AG10803 (cell line): ENCODE measurements around the gene PARD3.
"Not testable (repeated sequence)": the region's sequence is repeated elsewhere in the genome, so short reads cannot be mapped to it uniquely, and the experiment has no call there.

Experiments used
- DNase-seq: peaks from one replicate; pipeline ENCODE4 v3.0.0; 2010; ENCODE audit warnings: low read depth
- H3K4me3 ChIP-seq: 2 replicates; pipeline ENCODE4 v1.5.1; 2011; ENCODE audit warnings: mild to moderate bottlenecking, low read length, control low read depth
- TF ChIP-seq, protein P1 (sequence below): conservative IDR thresholded peaks from 2 replicates; pipeline ENCODE4 v1.5.1; 2011; ENCODE audit warnings: mild to moderate bottlenecking, low read length, control low read depth, inconsistent platforms

The PARD3 gene

GRCh38 chr10:34759837-34760215 is 55.3 kb downstream of the PARD3 start:
- DNase-seq = no peak
- TF ChIP-seq, protein P1, sequence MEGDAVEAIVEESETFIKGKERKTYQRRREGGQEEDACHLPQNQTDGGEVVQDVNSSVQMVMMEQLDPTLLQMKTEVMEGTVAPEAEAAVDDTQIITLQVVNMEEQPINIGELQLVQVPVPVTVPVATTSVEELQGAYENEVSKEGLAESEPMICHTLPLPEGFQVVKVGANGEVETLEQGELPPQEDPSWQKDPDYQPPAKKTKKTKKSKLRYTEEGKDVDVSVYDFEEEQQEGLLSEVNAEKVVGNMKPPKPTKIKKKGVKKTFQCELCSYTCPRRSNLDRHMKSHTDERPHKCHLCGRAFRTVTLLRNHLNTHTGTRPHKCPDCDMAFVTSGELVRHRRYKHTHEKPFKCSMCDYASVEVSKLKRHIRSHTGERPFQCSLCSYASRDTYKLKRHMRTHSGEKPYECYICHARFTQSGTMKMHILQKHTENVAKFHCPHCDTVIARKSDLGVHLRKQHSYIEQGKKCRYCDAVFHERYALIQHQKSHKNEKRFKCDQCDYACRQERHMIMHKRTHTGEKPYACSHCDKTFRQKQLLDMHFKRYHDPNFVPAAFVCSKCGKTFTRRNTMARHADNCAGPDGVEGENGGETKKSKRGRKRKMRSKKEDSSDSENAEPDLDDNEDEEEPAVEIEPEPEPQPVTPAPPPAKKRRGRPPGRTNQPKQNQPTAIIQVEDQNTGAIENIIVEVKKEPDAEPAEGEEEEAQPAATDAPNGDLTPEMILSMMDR = no peak
- H3K4me3 ChIP-seq = no peak overlapping the region

DNA sequence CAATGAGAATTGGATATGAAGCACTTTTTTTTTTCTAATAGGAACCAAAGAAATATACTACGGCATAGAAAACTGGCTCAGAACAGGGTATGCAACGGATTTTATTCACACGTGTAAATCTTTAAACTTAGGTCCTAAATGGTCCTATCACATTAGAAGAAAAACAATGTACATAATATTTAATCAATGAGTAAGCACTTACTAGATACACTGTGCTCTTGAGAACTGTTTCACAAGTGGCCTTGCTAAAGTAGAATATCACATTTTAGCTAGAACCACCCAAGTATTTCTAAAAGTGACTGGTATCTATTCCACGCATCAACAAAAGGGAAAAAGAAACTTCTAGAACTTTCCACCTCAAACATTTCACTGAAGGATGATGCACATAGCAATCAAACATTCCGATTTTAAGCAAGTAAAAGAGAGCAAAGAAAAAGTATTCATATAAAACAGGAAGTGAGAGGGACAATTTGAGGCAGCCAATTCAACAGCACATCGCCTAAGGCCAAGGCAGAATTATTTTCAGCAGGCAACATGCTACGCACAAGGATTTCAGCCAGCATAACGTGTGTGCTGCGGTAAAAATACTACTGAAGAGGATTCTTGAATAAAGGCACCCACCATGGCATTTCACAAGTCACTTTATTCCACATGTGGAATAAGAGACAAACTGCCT is 55.8 kb downstream of the PARD3 start:
- H3K4me3 ChIP-seq = no peak overlapping the region
- TF ChIP-seq, protein P1 = no peak
- DNase-seq = no peak

DNA sequence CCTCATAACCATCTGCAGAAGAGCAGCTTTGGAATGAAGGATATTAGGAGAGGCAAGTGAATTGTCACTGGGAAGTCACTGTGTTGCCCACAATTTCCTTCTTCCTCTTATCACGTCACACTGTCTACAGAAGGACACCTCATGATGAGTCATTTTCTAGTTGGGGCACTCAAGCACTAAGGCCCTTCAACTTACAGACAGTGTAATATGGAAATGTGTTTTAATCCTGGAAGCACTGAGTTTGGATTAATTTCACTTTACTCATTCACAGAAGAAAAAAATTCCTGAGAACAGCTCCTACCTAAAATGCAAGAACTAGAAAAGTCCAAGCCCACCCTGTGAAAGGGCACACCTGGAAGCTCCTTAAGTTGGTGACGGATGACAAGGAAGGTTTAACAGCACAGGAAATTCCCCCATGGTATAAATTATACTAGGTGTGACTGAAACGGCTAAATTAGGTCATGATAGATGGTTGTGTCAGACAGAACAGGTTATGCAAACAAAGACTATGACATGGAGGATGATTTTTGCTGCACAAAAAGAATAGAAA is 56.6 kb downstream of the PARD3 start:
- H3K4me3 ChIP-seq = no peak overlapping the region
- TF ChIP-seq, protein P1 = no peak
- peak; percentile 83 for DNase-seq

- no peak overlapping the region for H3K4me3 ChIP-seq
- TF ChIP-seq, protein P1 = no peak
- no peak for DNase-seq
Measured at GRCh38 chr10:34757933-34758332, 57.2 kb downstream of the PARD3 start.

DNA sequence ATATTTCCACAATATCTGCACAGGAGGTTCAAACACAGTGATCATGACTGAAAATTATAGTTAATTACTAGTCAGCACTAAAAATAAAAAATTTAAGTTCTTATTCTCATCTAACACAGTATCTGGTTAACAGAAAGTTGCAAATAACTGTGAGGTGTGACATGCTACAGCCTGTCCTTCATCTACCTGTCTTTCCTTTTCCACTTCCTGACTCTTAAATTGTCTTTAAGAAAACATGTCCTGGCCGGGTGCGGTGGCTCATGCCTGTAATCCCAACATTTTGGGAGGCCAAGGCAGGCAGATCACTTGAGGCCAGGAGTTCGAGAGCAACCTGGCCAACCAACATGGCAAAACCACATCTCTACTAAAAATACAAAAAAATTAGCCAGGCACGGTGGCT is 57.9 kb downstream of the PARD3 start:
- not testable (repeated sequence) for DNase-seq, H3K4me3 ChIP-seq

DNA sequence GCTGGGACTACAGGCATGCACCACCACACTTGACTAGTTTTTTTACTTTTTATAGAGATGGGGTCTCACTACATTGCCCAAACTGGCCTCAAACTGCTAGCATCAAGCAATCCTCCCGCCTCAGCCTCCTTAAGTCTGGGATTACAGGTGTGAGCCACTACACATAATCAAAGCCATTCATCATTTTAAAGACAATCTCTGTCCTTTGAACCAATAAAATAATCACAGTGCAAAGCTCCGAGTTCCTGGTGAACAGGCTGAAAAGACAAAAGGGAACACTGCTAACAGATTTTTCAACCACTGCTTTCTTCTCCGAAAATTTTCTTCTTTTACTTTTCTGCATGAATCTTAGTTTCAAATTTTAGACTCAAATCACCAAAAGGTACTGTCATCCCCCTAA is 58.5 kb downstream of the PARD3 start:
- H3K4me3 ChIP-seq = no peak overlapping the region
- TF ChIP-seq, protein P1 = no peak
- DNase-seq = no peak

DNA sequence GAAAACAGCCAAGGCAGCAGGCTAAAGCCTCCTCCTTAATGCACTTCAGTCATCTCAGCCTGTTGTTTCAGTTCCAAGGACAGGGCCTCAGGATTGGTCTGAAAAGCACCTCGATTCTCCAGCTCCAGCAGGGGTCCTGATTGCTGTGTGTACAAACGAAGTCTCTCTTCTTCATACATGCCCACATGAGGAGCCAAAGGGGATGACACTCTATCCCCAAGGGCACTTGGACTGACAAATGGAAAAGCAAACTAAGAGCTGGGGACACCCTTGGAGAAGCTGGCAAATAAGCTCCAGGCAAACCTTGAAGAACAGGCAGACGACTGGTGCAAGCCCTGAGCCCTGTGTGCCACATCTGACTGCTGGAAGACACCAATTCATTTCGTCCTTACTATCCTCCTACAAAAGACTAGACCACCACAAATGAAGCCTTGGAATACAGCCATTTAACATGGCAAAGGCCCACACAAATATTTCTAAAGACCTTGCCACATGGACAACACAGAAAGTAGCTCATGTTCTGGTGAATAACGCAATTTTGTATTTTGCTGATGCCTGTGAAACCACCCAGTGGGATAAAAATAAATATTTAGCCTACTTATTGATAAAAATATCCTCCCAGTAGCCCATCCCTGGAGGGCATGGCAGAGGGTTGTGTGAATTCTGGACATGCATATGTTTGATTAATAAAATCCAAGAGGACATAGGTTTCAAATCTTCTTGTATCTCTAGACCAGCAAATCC is 61.9 kb downstream of the PARD3 start:
- DNase-seq = no peak

More for the DNA sequence above, 61.9 kb downstream of the PARD3 start:
- no peak overlapping the region for H3K4me3 ChIP-seq
- TF ChIP-seq, protein P1 = no peak
